Activated CD4-positive, alpha-beta T cell treated with anti-CD3 and anti-CD28 coated beads, Interleukin-2, amount 50 U/mL, for 24 hours (primary cell): ENCODE measurements around the gene EIF6.

Experiments
- DNase-seq, 2 donors: peaks; one replicate each; pipeline ENCODE4 v3.0.0-alpha.2; 2020; ENCODE audit warnings: low read depth in 1 of 2, low spot score in 1 of 2

EIF6 gene

GRCh38 chr20:35281506-35282101, 3.0 kb downstream of the EIF6 start:
- DNase-seq = no peak

GRCh38 chr20:35280523-35280922, 4.0 kb downstream of the EIF6 start:
- no peak for DNase-seq

GRCh38 chr20:35279533-35280174, 4.9 kb downstream of the EIF6 start:
- DNase-seq = no peak

- DNase-seq = no peak
Measured at GRCh38 chr20:35279040-35279439, 5.5 kb downstream of the EIF6 start.

- DNase-seq = peak; percentile 70 to 85
Measured at GRCh38 chr20:35277531-35278395, 6.8 kb downstream of the EIF6 start, which contains the start of gene MMP24OS. Gene MMP24OS, minus strand, starts transcription at chr20:35278122. Its CDS starts 193 bp downstream, at chr20:35277929.

- no peak for DNase-seq
Measured at GRCh38 chr20:35277127-35277526, 7.4 kb downstream of the EIF6 start.

GRCh38 chr20:35276408-35276807, 8.2 kb downstream of the EIF6 start:
- DNase-seq = no peak

- no peak for DNase-seq
Measured at GRCh38 chr20:35275741-35276251, 8.8 kb downstream of the EIF6 start.

GRCh38 chr20:35274172-35275092, 10.1 kb downstream of the EIF6 start:
- no peak for DNase-seq

GRCh38 chr20:35273449-35274171, 11.0 kb downstream of the EIF6 start:
- DNase-seq = no peak

GRCh38 chr20:35271904-35272303, 12.7 kb downstream of the EIF6 start:
- DNase-seq = no peak

- no peak for DNase-seq
Measured at GRCh38 chr20:35271073-35271882, 13.3 kb downstream of the EIF6 start.

- no peak for DNase-seq
Measured at GRCh38 chr20:35270021-35270902, 14.3 kb downstream of the EIF6 start.

GRCh38 chr20:35269055-35269781, 15.4 kb downstream of the EIF6 start:
- no peak for DNase-seq

- DNase-seq = no peak
Measured at GRCh38 chr20:35267092-35267491, 17.5 kb downstream of the EIF6 start.

GRCh38 chr20:35264755-35265154, 19.8 kb downstream of the EIF6 start:
- no peak for DNase-seq

- DNase-seq = no peak
Measured at GRCh38 chr20:35263532-35264341, 20.8 kb downstream of the EIF6 start.
